Thyroid gland (tissue), 4 donors: ENCODE results near the gene PROC. TPM values are rescaled to one million over a fixed set of nuclear protein-coding genes. Genes with fewer than 3 reads are reported as not detected.
A peak's percentile ranks its signal among the peaks of the same experiment; 100 is the strongest.

Source experiments
- DNase-seq, 2 donors: peaks; one replicate each; pipeline ENCODE4 v3.0.0-alpha.2; 2019
- H3K27ac ChIP-seq, 3 donors: fragments of 200-600 bp; sonication (generic); 1 replicate in 2 of 3; 2 replicates in 1 of 3; pipeline ENCODE4 v1.5.1; 2016 to 2019; ENCODE audit warnings: mild to moderate bottlenecking in 1 of 3, moderate library complexity in 1 of 3
- H3K27me3 ChIP-seq: fragments of 200-600 bp; sonication (generic); one replicate; pipeline ENCODE4 v1.5.1; 2019
- H3K36me3 ChIP-seq, 2 donors: fragments of 200-600 bp; sonication (generic); one replicate each; pipeline ENCODE4 v1.5.1; 2016 to 2019
- H3K4me1 ChIP-seq, 2 donors: fragments of 200-600 bp; sonication (generic); one replicate each; pipeline ENCODE4 v1.5.1; 2017 to 2019
- H3K4me3 ChIP-seq, 3 donors: fragments of 200-600 bp; sonication (generic); replicated peaks in 1 of 3; 1 replicate in 2 of 3; 2 replicates in 1 of 3; pipeline ENCODE4 v1.5.1; 2016; ENCODE audit warnings: mild to moderate bottlenecking in 1 of 3
- H3K9me3 ChIP-seq: fragments of 200-600 bp; sonication (generic); one replicate; pipeline ENCODE4 v1.5.1; 2017
- CTCF ChIP-seq, 6 experiments: fragments of 200-600 bp in 3 of 6; fragments of 450-650 bp in 3 of 6; sonication (generic) in 3 of 6; IDR thresholded peaks; one replicate each; pipeline ENCODE4 v1.5.1; 2016 to 2019; ENCODE audit warnings: antibody characterized with exemption in 6 of 6, mild to moderate bottlenecking in 2 of 6, inconsistent platforms in 1 of 6, moderate library complexity in 1 of 6
- POLR2A ChIP-seq, 2 donors: fragments of 450-650 bp; IDR thresholded peaks; one replicate each; pipeline ENCODE4 v1.6.1; 2017; ENCODE audit warnings: antibody characterized with exemption in 2 of 2, mild to moderate bottlenecking in 2 of 2, moderate library complexity in 1 of 2
- WGBS, 2 donors: methylation state at CpG; one replicate each; pipeline ENCODE4 v1.1.5; 2017; 5-methylcytosine and 5-hydroxymethylcytosine counted together
- intact Hi-C: fragments of 100-400 bp; cut with DNase I; formaldehyde crosslinking; loops from one replicate; pipeline ENCODE4 v1.15.1; 2023
- total RNA-seq, 4 donors: library from RNA; depleted of rRNA; stranded (reverse); fragments of >200 nt; gene quantifications; one replicate each; pipeline ENCODE4 v1.2.3, GENCODE V29; 2016

The PROC gene
- total RNA-seq, 4 donors from 2014 or later: not detected

- Histone ChIP-seq H3K27ac (no peak overlapping the region), H3K27me3 (no peaks in the 10 kb centered on the region), H3K9me3 (no peaks in the 10 kb centered on the region), H3K36me3 (no peaks in the 10 kb centered on the region), H3K4me1 (peaks cover 0 to 16% of the 10 kb centered on the region in 2 donors), H3K4me3 (no peak overlapping the region)
- intact Hi-C loops: no loop called here
- WGBS, 2 donors: 91 to 93% methylated on average over 1 of the region's 1 CpG
- TF ChIP-seq POLR2A (IDR thresholded peaks at IDR 0.05) (no peak), CTCF (IDR thresholded peaks at IDR 0.05) (no peak)
- DNase-seq: no peak
Measured at GRCh38 chr2:127377262-127377661, 41.0 kb upstream of the PROC start.

- Histone ChIP-seq H3K4me3 (no peak overlapping the region), H3K4me1 (peaks cover 3 to 28% of the 10 kb centered on the region in 2 donors), H3K27me3 (no peaks in the 10 kb centered on the region), H3K9me3 (no peaks in the 10 kb centered on the region), H3K36me3 (no peaks in the 10 kb centered on the region), H3K27ac (no peak overlapping the region)
- intact Hi-C loops: no loop called here
- no peak for DNase-seq
- TF ChIP-seq CTCF (IDR thresholded peaks at IDR 0.05): no peak
- no peak for TF ChIP-seq POLR2A (IDR thresholded peaks at IDR 0.05)
- WGBS, 2 donors: 90% methylated on average over 6 of the region's 6 CpGs
Measured at GRCh38 chr2:127378720-127379119, 39.5 kb upstream of the PROC start.

- Histone ChIP-seq H3K4me1 (peaks cover 3 to 33% of the 10 kb centered on the region in 2 donors), H3K36me3 (no peaks in the 10 kb centered on the region), H3K27me3 (no peaks in the 10 kb centered on the region), H3K9me3 (no peaks in the 10 kb centered on the region), H3K27ac (no peak overlapping the region), H3K4me3 (no peak overlapping the region)
- intact Hi-C loops: no loop called here
- no peak for DNase-seq
- WGBS, 2 donors: 81 to 85% methylated on average over 4 of the region's 4 CpGs
- TF ChIP-seq POLR2A (IDR thresholded peaks at IDR 0.05) (no peak), CTCF (IDR thresholded peaks at IDR 0.05) (no peak)
Measured at GRCh38 chr2:127379712-127380355, 38.4 kb upstream of the PROC start.

- TF ChIP-seq POLR2A (IDR thresholded peaks at IDR 0.05) (no peak), CTCF (IDR thresholded peaks at IDR 0.05) (no peak)
- WGBS, 2 donors: 81 to 85% methylated on average over 5 of the region's 5 CpGs
- Histone ChIP-seq H3K27ac (no peak overlapping the region), H3K36me3 (no peaks in the 10 kb centered on the region), H3K9me3 (no peaks in the 10 kb centered on the region), H3K4me3 (no peak overlapping the region), H3K27me3 (no peaks in the 10 kb centered on the region), H3K4me1 (peaks cover 15 to 49% of the 10 kb centered on the region in 2 donors)
- no peak for DNase-seq
- intact Hi-C loops: no loop called here
Measured at GRCh38 chr2:127381762-127382161, 36.5 kb upstream of the PROC start.

- peak; percentile 72 to 76 for DNase-seq
- whole genome bisulfite sequencing, 2 donors: 40 to 61% methylated on average over 3 of the region's 3 CpGs
- Histone ChIP-seq H3K27ac (peak overlapping the region in 2 of 3 donors; percentile 3 to 26), H3K9me3 (no peaks in the 10 kb centered on the region), H3K36me3 (no peaks in the 10 kb centered on the region), H3K4me3 (no peak overlapping the region), H3K27me3 (no peaks in the 10 kb centered on the region), H3K4me1 (peaks cover 16 to 48% of the 10 kb centered on the region in 2 donors)
- intact Hi-C loops: no loop called here
- TF ChIP-seq CTCF (IDR thresholded peaks at IDR 0.05): no peak
- no peak for TF ChIP-seq POLR2A (IDR thresholded peaks at IDR 0.05)
Measured at GRCh38 chr2:127382831-127383230, 35.4 kb upstream of the PROC start.
